Measurements from ENCODE around the gene RHEB. TPM values are rescaled to one million over a fixed set of nuclear protein-coding genes. Genes with fewer than 3 reads are reported as not detected.

RHEB gene
- total RNA-seq, 1 experiment from 2014 or later, result 114 TPM

DNA sequence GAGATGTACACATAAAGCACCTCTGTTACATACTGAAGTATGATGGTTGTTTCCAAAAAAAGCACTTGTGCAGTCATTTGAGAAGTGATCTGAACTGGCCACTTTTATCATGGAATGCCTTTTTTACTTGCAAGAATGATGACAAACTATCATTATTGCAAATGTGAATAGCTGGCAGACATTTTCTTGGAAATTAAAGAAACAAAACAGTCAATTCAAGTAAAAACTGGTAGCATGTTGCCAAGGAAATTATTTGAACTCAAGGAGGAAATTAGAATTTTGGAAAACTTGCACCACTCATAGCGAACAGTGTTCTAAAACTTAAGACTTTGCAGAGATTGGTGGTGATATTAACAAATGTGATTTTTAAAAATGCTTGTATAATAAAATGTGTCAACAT, 6.6 kb downstream of the RHEB start:
- H3K27me3 ChIP-seq (ENCODE audit: insufficient read depth, low read length), result no peaks in the 10 kb centered on the region
- peaks cover 2 to 8% (median 5%) of the 10 kb centered on the region in 3 experiments; a peak in 3 of 7 replicates for H3K36me3 Mint-ChIP-seq (ENCODE audit: insufficient read depth in 1 of 3, low read depth in 3 of 3)
- no peak overlapping the region for H3K56ac ChIP-seq (ENCODE audit: insufficient read length, low read depth, low read length)
- H3K23me2 ChIP-seq (ENCODE audit: insufficient read length, low read depth, low read length, poor library complexity, severe bottlenecking), result peaks cover 2% of the 10 kb centered on the region
- H3K14ac ChIP-seq (ENCODE audit: insufficient read depth, low read length), result no peak overlapping the region
- no CpG with 5 or more reads among the region's 1 CpG for WGBS (ENCODE audit: extremely low coverage, insufficient read length, low lambda C conversion rate)
- no peak overlapping the region for H2BK5ac ChIP-seq (ENCODE audit: insufficient read length, low read length)
- no peak overlapping the region for H3K4ac ChIP-seq (ENCODE audit: low read depth, low read length)
- no peak overlapping the region for H2BK12ac ChIP-seq (ENCODE audit: insufficient read length, low read depth, low read length)
- peaks cover 67 to 69% of the 10 kb centered on the region in 2 experiments for H3K4me1 Mint-ChIP-seq
- TF ChIP-seq, protein P1, sequence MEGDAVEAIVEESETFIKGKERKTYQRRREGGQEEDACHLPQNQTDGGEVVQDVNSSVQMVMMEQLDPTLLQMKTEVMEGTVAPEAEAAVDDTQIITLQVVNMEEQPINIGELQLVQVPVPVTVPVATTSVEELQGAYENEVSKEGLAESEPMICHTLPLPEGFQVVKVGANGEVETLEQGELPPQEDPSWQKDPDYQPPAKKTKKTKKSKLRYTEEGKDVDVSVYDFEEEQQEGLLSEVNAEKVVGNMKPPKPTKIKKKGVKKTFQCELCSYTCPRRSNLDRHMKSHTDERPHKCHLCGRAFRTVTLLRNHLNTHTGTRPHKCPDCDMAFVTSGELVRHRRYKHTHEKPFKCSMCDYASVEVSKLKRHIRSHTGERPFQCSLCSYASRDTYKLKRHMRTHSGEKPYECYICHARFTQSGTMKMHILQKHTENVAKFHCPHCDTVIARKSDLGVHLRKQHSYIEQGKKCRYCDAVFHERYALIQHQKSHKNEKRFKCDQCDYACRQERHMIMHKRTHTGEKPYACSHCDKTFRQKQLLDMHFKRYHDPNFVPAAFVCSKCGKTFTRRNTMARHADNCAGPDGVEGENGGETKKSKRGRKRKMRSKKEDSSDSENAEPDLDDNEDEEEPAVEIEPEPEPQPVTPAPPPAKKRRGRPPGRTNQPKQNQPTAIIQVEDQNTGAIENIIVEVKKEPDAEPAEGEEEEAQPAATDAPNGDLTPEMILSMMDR (conservative IDR thresholded peaks at IDR 0.05), result no peak
- no peak overlapping the region for H2BK120ac ChIP-seq (ENCODE audit: low read depth, low read length, poor library complexity, severe bottlenecking)
- H4K91ac ChIP-seq (ENCODE audit: insufficient read length, low read depth, low read length), result no peak overlapping the region
- H3K27ac ChIP-seq (ENCODE audit: insufficient read length, low read depth, low read length), result no peak overlapping the region
- no peak overlapping the region for H3K9ac ChIP-seq (ENCODE audit: extremely low read depth, insufficient read length, low read length)
- H2AK5ac ChIP-seq (ENCODE audit: insufficient read length, low read length), result no peak overlapping the region
- H3K27ac Mint-ChIP-seq, result no peak overlapping the region
- no peak overlapping the region for H3T11ph ChIP-seq (ENCODE audit: low read length)
- no peak overlapping the region for H2BK20ac ChIP-seq (ENCODE audit: low read depth, low read length, poor library complexity, severe bottlenecking)
- no peak overlapping the region for H2BK15ac ChIP-seq (ENCODE audit: low read depth, low read length)
- no peaks in the 10 kb centered on the region for H3K9me3 Mint-ChIP-seq
- peaks cover 2% of the 10 kb centered on the region for H3K79me1 ChIP-seq (ENCODE audit: insufficient read depth, low read depth, low read length, poor library complexity, severe bottlenecking)
- no peak for DNase-seq
- H3K79me2 ChIP-seq (ENCODE audit: insufficient read depth, low read length), result peaks cover 88% of the 10 kb centered on the region
- no peak overlapping the region for H4K5ac ChIP-seq (ENCODE audit: insufficient read length, low read depth, low read length)
- H4K8ac ChIP-seq (replicated peaks; ENCODE audit: insufficient read length, low read depth, low read length), result no peak overlapping the region
- H3K9me3 ChIP-seq (ENCODE audit: control insufficient read depth, low read depth, low read length), result no peaks in the 10 kb centered on the region
- no peak overlapping the region for H3K23ac ChIP-seq (ENCODE audit: insufficient read length, low read depth, low read length)
- no peaks in the 10 kb centered on the region for H3K27me3 Mint-ChIP-seq (ENCODE audit: low read depth)
- H3K4me3 Mint-ChIP-seq, result no peak overlapping the region
- no peak overlapping the region for H3K4me2 ChIP-seq (ENCODE audit: insufficient read depth, insufficient read length, low read length)
- H3K18ac ChIP-seq (ENCODE audit: insufficient read length, low read depth, low read length), result no peak overlapping the region
- peaks cover 3% of the 10 kb centered on the region for H4K20me1 ChIP-seq (ENCODE audit: control insufficient read depth, insufficient read depth, insufficient read length)
- no peak overlapping the region for H2AFZ ChIP-seq (ENCODE audit: low read length)
- peaks cover 8% of the 10 kb centered on the region; the same call in 1 of the 2 replicates for H3K4me1 ChIP-seq (ENCODE audit: insufficient read depth, low read length)

Measured in H9 (cell line).